HL-60 (cell line): ENCODE data around the gene EXOSC9.

Experiments
- DNase-seq, 2 experiments: peaks; one replicate each; pipeline ENCODE4 v3.0.0-alpha.2; 2010 to 2020; ENCODE audit warnings: low read depth in 1 of 2, low spot score in 1 of 2
- H3K27ac ChIP-seq: fragments of 250-450 bp; sonication (Bioruptor Pico); replicated peaks from 2 replicates; pipeline ENCODE4 v1.5.1; 2020; ENCODE audit warnings: mild to moderate bottlenecking, moderate library complexity
- H3K27me3 ChIP-seq: fragments of 250-450 bp; sonication (Bioruptor Pico); 2 replicates; pipeline ENCODE4 v1.5.1; 2021; ENCODE audit warnings: mild to moderate bottlenecking, moderate library complexity; ENCODE audit not compliant: insufficient read depth, poor library complexity, severe bottlenecking
- H3K4me3 ChIP-seq: replicated peaks from 2 replicates; pipeline ENCODE4 v1.5.1; 2011; ENCODE audit warnings: mild to moderate bottlenecking, control low read depth, low read length; ENCODE audit not compliant: insufficient read depth
- CTCF ChIP-seq: IDR thresholded peaks from one replicate; pipeline ENCODE4 v1.5.1; 2011; ENCODE audit warnings: low read length, control low read depth, inconsistent platforms; ENCODE audit not compliant: insufficient read depth
- GABPA ChIP-seq: IDR thresholded peaks from 2 replicates; pipeline ENCODE4 v1.6.1; 2012; ENCODE audit warnings: low read depth
- POLR2AphosphoS5 ChIP-seq: IDR thresholded peaks from 2 replicates; pipeline ENCODE4 v1.6.1; 2012; ENCODE audit warnings: low read depth
- REST ChIP-seq: IDR thresholded peaks from 2 replicates; pipeline ENCODE4 v1.6.1; 2012; ENCODE audit warnings: low read depth; ENCODE audit not compliant: insufficient replicate concordance
- SPI1 ChIP-seq: IDR thresholded peaks from 2 replicates; pipeline ENCODE4 v1.6.1; 2012; ENCODE audit warnings: low read depth, mild to moderate bottlenecking, borderline replicate concordance

The EXOSC9 gene

GRCh38 chr4:121796283-121796682, 4.8 kb upstream of the EXOSC9 start:
- Histone ChIP-seq H3K27me3 (peaks cover 6% of the 10 kb centered on the region), H3K4me3 (no peak overlapping the region), H3K27ac (no peak overlapping the region)
- no peak for DNase-seq
- TF ChIP-seq SPI1 (no peak), CTCF (no peak), GABPA (no peak), REST (no peak), POLR2AphosphoS5 (no peak)

GRCh38 chr4:121799208-121799823, 1.8 kb upstream of the EXOSC9 start:
- Histone ChIP-seq H3K27me3 (peaks cover 4% of the 10 kb centered on the region), H3K4me3 (no peak overlapping the region), H3K27ac (no peak overlapping the region)
- no peak for TF ChIP-seq CTCF
- DNase-seq: no peak

GRCh38 chr4:121799867-121800501, 1.1 kb upstream of the EXOSC9 start:
- Histone ChIP-seq H3K27me3 (peaks cover 4% of the 10 kb centered on the region), H3K27ac (no peak overlapping the region), H3K4me3 (no peak overlapping the region)
- TF ChIP-seq CTCF (no peak), GABPA (no peak), SPI1 (no peak), REST (no peak), POLR2AphosphoS5 (no peak)
- DNase-seq: no peak

GRCh38 chr4:121800638-121800960, 524 bp upstream of the EXOSC9 start:
- peak overlapping the region; percentile 86 for H3K4me3 ChIP-seq
- DNase-seq: no peak
- no peak for TF ChIP-seq GABPA
- TF ChIP-seq SPI1: no peak
- TF ChIP-seq POLR2AphosphoS5: no peak
- no peak for TF ChIP-seq REST
- no peak for TF ChIP-seq CTCF
- H3K27me3 ChIP-seq: peaks cover 4% of the 10 kb centered on the region
- H3K27ac ChIP-seq: peak overlapping the region; percentile 90
